HG02798 (cell line): Measurements from ENCODE around the gene SMYD3.

Experiments
- ATAC-seq: cut with Tn5 transposase; IDR thresholded peaks from one replicate; pipeline ENCODE4 v1.9.1; 2021; ENCODE audit warnings: mild to moderate bottlenecking; ENCODE audit not compliant: unreplicated experiment, poor library complexity

Gene SMYD3

DNA sequence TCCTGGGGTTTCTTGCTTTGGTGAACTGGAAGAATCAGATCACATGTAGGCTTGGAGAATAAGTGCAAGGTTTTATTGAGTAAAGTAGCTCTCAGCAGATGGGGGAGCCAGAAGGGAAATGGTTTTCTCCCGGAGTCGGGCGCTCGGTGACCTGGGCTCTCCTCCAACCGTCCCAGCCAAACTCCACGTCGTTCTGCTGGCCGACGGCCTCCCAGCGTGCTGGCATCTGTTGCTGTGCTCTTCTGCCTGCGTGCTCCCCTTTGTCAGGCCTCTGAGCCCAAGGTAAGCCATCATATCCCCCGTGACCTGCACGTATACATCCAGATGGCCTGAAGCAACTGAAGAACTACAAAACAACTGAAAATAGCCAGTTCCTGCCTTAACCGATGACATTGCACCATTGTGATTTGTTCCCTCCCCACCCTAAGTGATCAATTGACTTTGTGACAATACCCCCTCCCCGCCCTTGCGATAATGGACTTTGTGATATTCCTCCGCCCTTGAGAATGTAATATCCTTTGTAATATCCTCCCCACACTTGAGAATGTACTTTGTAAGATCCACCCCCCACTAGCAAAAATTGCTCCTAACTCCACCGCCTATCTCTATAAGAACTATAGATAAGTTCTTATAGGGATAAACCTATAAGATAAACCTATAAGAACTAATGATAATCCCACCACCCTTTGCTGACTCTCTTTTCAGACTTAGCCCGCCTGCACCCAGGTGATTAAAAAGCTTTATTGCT, 88.3 kb downstream of the SMYD3 start:
- no peak for ATAC-seq

DNA sequence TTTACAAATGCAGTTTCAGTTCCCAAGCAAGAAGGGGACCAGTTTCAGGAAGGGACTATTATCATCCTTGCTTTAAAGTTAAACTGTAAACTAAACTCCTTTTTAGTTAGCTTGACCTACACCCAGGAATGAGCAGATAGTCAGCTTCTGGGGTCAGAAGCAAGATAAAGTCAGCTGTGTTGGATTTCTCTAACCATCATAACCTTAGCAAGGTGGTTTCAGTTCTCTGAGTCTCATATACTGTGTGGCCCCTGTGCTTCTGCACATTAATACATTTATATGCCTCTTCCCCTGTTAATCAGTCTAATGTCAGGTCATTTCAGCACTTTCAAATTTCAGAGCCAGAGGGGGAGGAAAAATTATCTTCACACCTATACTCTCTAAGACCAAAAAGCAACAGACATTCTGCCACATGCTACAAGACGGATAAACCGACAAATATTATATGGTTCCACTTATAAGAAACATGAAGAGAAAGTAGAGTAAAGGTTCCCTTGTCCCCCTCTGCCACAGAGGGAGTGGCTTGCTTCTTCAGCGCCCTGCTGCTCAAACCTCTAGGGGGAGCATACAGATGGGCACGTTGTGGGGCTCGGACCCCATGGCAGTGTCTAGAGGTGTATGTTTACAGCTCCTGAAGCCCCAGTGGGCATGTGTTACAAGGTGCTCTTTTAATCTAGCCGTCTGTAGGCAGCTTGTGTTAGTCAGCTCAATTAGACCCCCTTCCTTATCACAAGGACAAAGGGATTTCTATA, 89.1 kb downstream of the SMYD3 start:
- no peak for ATAC-seq

DNA sequence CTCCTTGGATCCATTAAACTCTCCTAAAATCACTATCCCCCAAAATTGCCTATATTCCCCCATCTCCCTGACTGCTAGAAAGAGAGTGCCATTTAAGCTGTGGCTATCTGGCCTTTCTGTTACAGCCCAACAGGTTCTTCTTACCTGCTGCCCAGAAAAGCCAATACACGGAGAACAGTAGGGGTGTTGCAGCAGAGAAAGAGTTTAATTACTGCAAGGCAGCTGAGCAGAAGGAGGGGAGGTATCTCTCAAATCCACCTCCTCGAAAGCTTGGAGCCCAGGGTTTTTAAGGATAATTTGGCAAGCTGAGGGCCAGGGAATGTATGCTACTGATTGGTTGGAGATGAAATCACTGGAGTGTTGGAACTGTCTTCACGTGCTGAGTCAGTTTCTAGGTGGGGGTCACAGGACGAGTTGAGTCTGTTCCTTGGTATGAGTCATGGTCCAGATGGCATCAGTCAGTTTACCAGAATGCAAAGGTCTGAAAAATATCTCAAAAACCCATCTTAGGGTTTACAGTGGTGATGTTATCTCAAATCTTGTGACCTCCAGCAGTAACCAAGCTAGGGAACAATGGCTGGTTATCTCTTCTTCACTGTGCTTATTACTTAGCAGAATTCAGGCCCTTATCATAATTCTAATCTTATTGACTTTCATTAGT, 89.8 kb downstream of the SMYD3 start:
- ATAC-seq = no peak

DNA sequence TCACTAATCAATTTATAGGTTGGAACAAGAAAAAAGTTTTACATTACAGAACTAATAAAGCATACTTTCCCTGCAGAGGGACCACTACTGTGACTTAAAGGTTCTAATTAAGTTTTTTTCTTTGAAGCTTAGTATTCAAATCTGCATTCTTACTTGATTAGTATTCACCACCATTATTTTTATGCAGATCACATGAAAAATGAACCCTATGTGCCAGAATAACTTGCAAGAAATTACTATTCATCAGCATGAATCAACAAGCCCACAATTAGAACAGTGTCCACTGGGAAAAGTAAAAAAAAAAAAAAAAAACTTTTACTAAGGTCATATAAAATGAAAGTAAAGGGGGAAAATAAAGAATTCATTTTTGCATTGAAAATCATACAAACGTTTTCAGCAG, 90.8 kb downstream of the SMYD3 start:
- no peak for ATAC-seq

DNA sequence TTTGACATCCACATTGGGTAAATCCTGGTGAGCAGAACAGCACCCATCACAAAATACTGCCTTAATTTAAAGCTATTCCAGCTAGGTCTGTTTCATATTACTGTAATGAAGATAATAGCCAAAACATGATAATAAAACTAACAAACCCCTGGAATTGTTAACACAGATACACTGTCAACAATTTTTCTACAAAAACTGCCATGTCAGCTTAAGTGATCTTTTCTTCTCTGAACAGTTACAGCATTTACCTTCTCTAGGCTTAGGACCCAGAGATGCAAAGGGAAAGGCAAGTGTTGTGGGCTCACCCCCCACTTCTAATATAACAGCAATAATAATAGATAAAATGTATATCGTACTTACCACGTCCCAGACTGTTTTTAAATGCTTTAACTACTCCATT, 92.1 kb downstream of the SMYD3 start:
- ATAC-seq = no peak

DNA sequence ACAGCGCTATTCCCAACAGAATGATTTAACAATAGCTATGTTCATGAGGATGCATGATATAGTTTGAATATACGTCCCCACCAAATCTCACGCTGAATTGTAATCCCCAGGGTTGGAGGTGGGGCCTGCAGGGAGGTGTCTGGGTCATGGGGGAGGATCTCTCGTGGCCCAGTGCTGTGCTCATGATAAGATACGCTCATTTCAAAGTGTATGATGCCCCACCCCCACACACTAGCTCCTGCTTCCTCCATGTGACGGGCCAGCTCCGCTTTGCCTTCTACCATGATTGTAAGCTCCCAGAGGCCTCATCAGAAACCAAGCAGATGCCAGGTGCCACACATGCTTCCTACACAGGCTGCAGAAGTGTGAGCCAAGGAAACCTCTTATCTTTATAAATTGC, 93.6 kb downstream of the SMYD3 start:
- ATAC-seq = no peak

DNA sequence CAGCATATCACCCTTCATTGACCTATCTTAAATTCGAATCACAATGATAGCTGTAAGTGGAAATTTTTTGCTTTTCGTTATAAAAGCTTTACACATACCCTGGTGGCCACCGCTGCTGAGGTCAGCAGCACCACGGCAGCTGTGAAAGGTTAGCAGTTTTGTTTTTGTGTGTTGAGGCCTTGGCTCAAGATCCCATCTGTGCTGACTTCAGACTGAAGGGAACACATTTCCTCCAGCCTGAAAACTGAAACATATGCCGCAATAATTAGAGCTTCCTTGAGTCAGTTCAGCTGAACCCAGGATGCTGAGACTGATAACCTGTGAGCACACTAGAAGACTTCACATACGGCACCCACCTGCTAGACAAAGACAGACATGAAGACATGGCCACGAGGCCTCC, 103.0 kb downstream of the SMYD3 start:
- ATAC-seq = no peak

DNA sequence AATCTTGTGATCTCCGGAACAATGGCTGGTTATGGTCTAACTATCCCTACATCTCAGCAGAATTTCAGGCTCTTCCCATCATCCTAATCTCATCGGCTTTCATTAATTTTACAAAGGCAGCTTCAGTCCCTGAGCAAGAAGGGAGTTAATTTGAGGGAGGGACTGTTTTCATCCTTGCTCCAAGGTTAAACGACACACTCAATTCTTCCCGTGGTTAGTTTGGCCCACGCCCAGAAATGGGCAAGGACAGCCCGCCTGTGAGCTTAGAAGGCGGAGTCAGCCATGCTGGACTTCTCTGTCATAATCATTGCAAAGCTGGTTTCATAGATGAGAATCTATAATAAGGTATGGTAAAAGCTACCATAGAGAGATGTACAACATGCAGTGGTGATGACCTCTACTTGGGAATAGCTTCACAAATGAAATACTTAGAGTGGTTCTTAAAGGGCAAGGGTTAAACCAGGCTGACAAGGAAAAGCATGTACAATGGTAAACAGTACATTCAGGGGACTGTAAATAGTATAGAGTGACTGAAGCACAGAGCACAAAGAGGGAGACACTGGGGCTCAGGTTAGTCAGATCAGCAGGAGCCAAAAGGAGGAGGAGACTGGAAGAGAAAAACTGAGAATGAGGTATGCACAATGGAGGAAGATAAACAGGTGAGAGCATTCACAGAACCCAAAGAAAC, 108.8 kb downstream of the SMYD3 start:
- ATAC-seq = no peak

DNA sequence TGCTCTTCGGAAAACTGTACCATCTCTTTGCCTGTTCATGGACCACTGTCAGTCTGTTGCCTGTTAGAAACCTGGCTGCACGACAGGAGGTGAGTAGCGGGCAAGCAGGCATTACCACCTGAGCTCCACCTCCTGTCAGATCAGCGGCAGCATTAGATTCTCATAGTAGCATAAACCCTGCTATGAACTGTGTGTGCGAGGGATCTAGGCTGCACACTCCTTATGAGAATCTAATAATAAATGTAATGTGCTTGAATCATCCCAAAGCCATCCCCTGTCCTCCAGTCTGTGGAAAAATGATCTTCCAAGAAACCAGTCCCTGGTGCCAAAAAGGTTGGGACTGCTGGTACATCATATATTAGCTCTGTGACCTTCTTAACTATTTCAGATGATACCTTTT, 110.0 kb downstream of the SMYD3 start:
- no peak for ATAC-seq

DNA sequence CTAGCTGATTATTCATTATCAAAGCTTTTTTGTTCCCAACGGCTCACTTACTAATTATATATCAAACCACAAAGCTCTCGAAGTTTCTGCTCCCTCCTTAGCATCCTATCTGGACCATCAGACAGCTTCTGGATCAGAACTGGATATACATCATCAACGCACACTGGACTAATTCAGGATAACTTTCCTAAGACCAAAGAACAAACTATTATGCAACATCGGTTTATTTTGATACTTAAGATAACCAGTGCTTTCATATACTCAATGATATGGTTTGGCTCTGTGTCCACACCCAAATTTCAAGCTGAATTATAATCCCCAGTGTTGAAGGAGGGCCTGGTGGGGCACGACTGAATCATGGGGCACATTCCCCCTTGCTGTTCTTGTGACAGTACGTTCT, 110.8 kb downstream of the SMYD3 start:
- ATAC-seq = no peak

DNA sequence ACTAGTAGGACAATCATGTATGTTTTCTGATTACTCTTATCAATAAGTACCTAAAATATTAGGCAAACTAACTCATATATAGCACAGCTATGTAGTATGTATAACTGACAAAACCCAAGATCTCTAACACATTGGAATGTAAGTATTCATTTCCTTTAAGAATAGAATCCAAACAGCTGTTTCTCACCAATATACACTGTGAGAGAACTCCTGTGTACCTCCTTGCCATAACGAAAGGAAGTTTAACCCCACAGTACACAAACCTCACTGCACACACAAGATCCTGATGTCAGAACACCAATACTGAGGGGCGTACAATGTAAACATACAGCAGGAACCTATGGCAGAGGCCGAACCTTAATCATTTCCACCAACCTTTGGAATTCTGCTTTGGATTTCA, 113.0 kb downstream of the SMYD3 start:
- ATAC-seq = no peak

DNA sequence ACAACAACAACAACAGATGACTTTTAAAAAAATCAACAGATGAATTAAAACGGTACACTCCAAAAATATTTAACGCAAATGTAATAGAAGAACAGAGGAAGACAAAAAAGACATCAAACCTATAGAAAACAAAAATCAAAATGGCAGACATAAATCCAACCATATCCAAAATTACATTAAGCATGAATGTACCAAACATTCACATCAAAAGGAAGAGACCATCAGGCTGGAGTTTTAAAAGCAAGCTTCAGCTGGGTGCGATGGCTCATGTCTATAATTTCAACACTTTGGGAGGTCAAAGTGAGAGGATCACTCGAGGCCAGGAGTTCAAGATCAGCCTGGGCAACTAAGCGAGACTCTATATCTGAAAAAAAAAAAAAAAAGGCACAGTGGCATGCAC, 116.2 kb downstream of the SMYD3 start:
- no peak for ATAC-seq

DNA sequence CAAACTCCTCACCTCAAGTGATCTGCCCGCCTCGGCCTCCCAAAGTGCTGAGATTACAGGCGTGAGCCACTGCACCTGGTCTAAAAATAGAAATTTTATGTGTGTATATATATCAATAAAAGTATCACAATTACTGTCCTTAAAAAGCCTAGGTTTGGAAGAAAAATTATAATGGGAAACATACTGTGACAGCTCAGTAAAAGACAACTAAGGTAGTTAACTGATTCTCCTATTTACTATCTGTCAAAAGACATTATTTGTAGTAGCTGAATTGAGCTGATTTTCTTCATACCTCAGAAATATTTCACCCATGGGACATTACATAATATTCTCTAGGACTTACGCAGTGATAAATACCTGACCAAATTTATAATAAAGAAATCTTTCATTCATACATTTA, 122.5 kb downstream of the SMYD3 start:
- no peak for ATAC-seq

DNA sequence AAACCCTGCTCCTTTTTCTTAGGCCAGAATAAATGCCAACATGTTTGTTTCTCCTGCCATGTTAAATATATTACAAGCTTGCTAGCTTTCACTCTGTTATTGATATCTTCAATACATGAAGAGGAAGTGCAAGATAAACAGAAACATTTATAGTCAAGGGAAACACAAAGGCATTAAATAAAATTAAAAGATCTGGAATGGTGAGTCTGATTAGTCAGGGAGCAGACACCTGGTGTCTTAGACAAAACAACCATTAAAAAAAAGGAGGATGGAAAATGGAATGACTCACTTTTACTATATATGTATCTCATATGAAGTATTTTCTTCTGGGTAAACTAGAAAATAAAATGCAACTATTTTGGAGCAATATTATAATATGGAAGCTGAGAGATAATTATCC, 123.3 kb downstream of the SMYD3 start:
- ATAC-seq = no peak

DNA sequence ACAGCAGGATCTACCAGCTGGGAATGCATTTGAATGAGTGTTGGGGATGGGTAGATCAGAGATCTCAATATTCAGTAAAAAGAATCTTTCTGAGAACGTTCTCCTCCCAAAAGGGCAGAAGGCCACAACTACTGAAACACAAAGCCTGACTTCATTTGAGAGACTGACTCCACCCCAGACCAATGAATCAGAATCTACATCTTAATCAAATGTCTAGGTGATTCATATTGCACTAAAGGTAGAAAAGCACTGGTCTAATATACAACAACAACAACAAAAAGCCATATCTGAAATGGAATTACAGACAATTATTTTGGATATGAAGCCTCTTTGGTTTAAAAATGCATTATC, 123.9 kb downstream of the SMYD3 start:
- ATAC-seq = no peak

DNA sequence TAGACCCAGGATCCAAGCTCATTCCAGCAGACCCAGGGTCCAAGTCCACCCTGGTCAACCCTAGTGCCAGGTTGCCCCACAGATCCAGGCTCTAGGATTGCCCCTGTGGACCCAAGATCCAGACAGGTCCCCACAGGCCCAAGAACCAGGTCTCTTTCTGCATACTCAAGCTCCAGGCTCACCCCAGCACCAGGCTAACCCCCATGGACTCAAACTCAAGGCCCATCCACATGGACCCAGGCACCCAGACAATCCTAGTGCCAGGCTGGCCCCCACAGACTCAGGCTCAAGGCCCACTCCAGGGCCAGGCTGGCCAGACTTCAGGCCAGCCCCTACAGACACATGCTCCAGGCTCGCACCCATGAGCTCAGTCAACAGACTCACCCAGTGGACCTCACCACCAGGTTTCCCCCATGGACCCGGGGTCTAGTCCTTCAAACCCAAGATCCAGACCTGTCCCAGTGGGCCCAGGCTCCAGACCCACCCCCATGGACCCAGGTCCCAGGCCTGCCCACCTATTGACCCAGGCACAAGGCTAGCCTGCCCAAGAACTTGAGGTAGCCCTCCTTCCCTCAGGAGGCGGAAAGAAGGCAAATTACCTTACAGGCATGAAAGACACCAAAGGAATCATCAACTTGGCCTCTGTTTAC, 124.4 kb downstream of the SMYD3 start:
- no peak for ATAC-seq

DNA sequence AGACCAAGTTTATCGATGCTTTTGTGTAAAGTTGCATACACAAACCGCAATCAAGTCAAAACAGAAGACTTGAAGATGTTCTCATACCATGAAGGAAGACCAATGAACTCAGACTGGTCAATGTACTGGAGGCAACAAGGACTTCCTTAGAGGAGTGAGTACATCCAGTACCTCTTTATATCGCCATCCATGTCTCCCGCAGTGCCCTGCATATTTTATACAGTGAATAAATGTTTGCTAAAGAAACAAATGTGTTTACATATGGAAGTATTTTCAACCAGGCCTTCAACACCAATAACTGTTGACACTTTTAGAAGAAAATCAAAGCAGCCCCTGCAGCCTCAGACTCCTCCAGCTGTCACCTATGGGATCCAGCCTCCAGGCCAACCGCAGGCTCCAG, 125.6 kb downstream of the SMYD3 start:
- ATAC-seq = no peak

DNA sequence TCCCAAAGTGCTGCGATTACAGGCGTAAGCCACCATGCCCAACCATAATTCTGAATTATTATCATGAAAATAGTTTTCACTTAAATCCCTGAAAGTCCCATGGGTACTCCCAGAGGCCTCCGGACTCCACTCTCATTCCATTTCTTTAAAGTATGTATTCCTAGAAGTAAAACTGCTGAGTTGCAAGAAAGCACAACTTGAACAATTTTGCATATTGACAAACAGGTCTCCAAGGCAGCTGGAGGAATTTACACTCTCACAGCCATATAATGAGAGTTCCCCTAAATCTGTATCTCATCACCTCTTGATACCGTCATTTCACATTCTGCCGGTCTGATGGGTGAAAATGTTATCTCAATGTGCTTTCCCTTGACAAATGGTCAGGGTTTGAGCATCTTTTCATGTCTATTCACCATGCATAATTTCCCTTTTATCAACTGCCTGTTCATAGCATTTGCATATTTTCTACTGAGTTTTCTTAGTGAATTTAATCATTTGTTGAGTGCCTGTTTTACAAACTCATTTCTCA, 129.4 kb downstream of the SMYD3 start:
- no peak for ATAC-seq

DNA sequence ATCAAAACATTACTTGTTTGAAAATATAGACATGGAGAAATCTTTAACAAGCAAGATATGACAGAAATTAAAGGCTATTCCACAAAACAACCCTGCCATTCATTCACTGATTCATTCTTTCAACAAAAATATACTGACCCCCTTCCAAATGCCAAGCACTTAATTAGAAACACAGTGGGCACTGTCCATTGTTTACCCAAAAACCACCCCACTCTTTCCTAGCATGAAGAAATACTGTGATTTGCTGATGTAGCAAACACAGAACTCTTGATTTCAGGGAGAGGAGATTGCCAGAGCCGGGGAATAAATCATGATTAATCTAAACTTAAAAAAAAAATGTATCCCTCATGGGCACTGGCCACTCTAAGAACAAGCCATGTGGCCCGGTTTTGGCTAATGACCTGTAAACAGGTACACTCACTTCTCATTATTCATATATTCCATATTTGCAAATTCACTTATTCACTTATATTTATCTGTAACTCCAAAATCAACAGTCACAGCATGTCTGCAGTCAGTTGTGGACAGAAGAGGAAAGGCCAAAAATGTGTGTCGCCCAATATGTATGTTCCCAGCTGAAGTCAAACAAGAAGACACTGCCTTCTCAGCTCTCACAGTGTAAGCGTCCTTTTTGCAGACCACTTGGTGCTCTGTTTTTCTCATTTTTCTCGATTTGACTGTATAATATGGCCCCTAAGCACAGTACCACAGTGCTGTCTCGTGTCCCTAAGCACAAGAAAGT, 133.1 kb downstream of the SMYD3 start:
- ATAC-seq = no peak

DNA sequence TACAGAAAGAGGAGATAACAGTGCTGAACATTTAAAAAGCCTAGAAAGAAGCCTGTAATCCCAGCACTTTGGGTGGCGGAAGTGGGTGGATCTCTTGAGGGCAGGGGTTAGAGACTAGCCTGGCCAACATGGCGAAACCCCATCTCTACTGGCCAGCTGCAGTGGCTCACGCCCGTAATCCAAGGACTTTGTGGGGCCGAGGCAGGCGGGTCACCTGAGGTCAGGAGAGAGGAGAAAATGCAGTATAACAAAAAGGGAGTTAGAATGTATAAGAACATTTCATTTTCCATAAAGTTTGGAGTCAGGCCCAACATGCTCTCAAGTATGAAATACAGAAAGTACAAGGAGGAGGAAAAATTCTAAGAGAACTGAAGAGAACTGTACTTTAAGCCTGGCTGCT, 134.5 kb downstream of the SMYD3 start:
- ATAC-seq = no peak
